H1 (cell line): ENCODE results near the gene IGFBP4. TPM values are rescaled to one million over a fixed set of nuclear protein-coding genes. Genes with fewer than 3 reads are reported as not detected.

Source experiments
- CTCF ChIA-PET: fragments of 300-600 bp; sonication (Branson Sonifier 250); formaldehyde crosslinking; loops from one replicate; lab custom pipeline; 2021; ENCODE audit not compliant: partially characterized antibody; lab: Charles Lee
- POLR2A ChIA-PET: fragments of 300-600 bp; sonication (Branson Sonifier 250); formaldehyde crosslinking; loops from one replicate; lab custom pipeline; 2021; ENCODE audit warnings: inconsistent platforms; ENCODE audit not compliant: partially characterized antibody; lab: Charles Lee
- DNase-seq, 2 experiments: peaks; one replicate each; pipeline versions ENCODE4 v3.0.0 to v3.0.0-alpha.2; 2010 to 2022; ENCODE audit warnings: low spot score in 2 of 2, low read depth in 1 of 2, mixed read lengths in 1 of 2
- FAIRE-seq: peaks from 2 replicates; lab custom pipeline; 2011; peaks lifted over from hg19 to GRCh38; lab: Jason Lieb, UNC
- H2AFZ ChIP-seq: 2 replicates; pipeline ENCODE4 v1.8.1; 2012; ENCODE audit warnings: low read length, inconsistent platforms
- H2AK5ac ChIP-seq: 2 replicates; pipeline ENCODE4 v1.6.1; 2013; ENCODE audit warnings: low read depth, low read length
- H2BK120ac ChIP-seq: replicated peaks from 2 replicates; pipeline ENCODE3; 2013; ENCODE audit warnings: low read depth, low read length, inconsistent platforms
- H2BK12ac ChIP-seq: 2 replicates; pipeline ENCODE4 v1.6.1; 2013; ENCODE audit warnings: low read depth, low read length
- H2BK15ac ChIP-seq: 2 replicates; pipeline ENCODE4 v1.6.1; 2013; ENCODE audit warnings: low read length
- H2BK20ac ChIP-seq: 2 replicates; pipeline ENCODE4 v1.6.1; 2013; ENCODE audit warnings: low read length
- H2BK5ac ChIP-seq: 2 replicates; pipeline ENCODE4 v1.6.1; 2013; ENCODE audit warnings: low read depth, low read length
- H3K14ac ChIP-seq: 2 replicates; pipeline ENCODE4 v1.6.1; 2013; ENCODE audit warnings: inconsistent platforms; ENCODE audit not compliant: insufficient read length
- H3K18ac ChIP-seq: 2 replicates; pipeline ENCODE4 v1.6.1; 2013; ENCODE audit warnings: low read length; ENCODE audit errors: extremely low read depth
- H3K23ac ChIP-seq: 2 replicates; pipeline ENCODE4 v1.6.1; 2013; ENCODE audit warnings: inconsistent platforms; ENCODE audit not compliant: insufficient read length
- H3K23me2 ChIP-seq: 2 replicates; pipeline ENCODE4 v1.6.1; 2013; ENCODE audit warnings: low read depth, low read length
- H3K27ac ChIP-seq: 2 replicates; pipeline ENCODE4 v1.6.1; 2011; ENCODE audit warnings: low read depth, low read length, inconsistent platforms
- H3K27me3 ChIP-seq, 4 experiments: replicated peaks in 1 of 4; 1 replicate in 1 of 4; 2 replicates in 3 of 4; pipeline versions ENCODE4 v1.6.1 to v1.8.1; 2011 to 2013; ENCODE audit warnings: low read length in 3 of 4, mild to moderate bottlenecking in 3 of 4, inconsistent platforms in 2 of 4, mixed read lengths in 2 of 4, moderate library complexity in 1 of 4; ENCODE audit not compliant: control insufficient read depth in 3 of 4, insufficient read depth in 3 of 4; ENCODE audit errors: extremely low read depth in 1 of 4
- H3K36me3 ChIP-seq, 4 experiments: 2 replicates each; pipeline versions ENCODE4 v1.6.1 to v1.8.1; 2011 to 2013; ENCODE audit warnings: mild to moderate bottlenecking in 4 of 4, low read length in 3 of 4, moderate library complexity in 2 of 4, control low read depth in 1 of 4, inconsistent platforms in 1 of 4; ENCODE audit not compliant: insufficient read depth in 4 of 4, control insufficient read depth in 2 of 4
- H3K4ac ChIP-seq: replicated peaks from 2 replicates; pipeline ENCODE3; 2013; ENCODE audit warnings: low read length, low read depth, mixed read lengths, inconsistent platforms; ENCODE audit not compliant: insufficient read length
- H3K4me1 ChIP-seq, 4 experiments: replicated peaks in 1 of 4; 1 replicate in 1 of 4; 2 replicates in 3 of 4; pipeline versions ENCODE4 v1.6.1 to v1.8.1; 2011 to 2013; ENCODE audit warnings: low read length in 3 of 4, inconsistent platforms in 2 of 4, mixed read lengths in 1 of 4; ENCODE audit not compliant: insufficient read depth in 4 of 4, control insufficient read depth in 3 of 4
- H3K4me2 ChIP-seq, 2 experiments: 2 replicates each; pipeline versions ENCODE4 v1.6.1 to v1.8.1; 2011 to 2013; ENCODE audit warnings: low read depth in 2 of 2, low read length in 2 of 2, control low read depth in 1 of 2, inconsistent platforms in 1 of 2, mild to moderate bottlenecking in 1 of 2; ENCODE audit not compliant: insufficient read depth in 1 of 2
- H3K4me3 ChIP-seq, 4 experiments: fragments of 200-600, 300-600 bp in 1 of 4; sonication (generic), shearing (Covaris generic), sonication (Bioruptor Twin) in 1 of 4; 2 replicates each; pipeline versions ENCODE4 v1.5.1 to v1.8.1; 2011 to 2016; ENCODE audit warnings: low read length in 4 of 4, low read depth in 3 of 4, control low read depth in 2 of 4, inconsistent platforms in 2 of 4, mild to moderate bottlenecking in 2 of 4, mixed read lengths in 1 of 4, moderate library complexity in 1 of 4; ENCODE audit not compliant: insufficient read depth in 2 of 4; ENCODE audit errors: extremely low read depth in 1 of 4
- H3K56ac ChIP-seq: replicated peaks from 2 replicates; pipeline ENCODE3; 2013; ENCODE audit warnings: low read depth, mild to moderate bottlenecking, mixed read lengths, low read length, inconsistent platforms; ENCODE audit not compliant: insufficient read length
- H3K79me1 ChIP-seq: 2 replicates; pipeline ENCODE4 v1.6.1; 2013; ENCODE audit warnings: low read depth, low read length, control low read depth
- H3K79me2 ChIP-seq, 2 experiments: 2 replicates each; pipeline versions ENCODE4 v1.6.1 to v1.8.1; 2012 to 2013; ENCODE audit warnings: low read length in 2 of 2, mild to moderate bottlenecking in 2 of 2, inconsistent platforms in 1 of 2; ENCODE audit not compliant: insufficient read depth in 2 of 2, control insufficient read depth in 1 of 2
- H3K9ac ChIP-seq, 4 experiments: replicated peaks in 1 of 4; 1 replicate in 1 of 4; 2 replicates in 3 of 4; pipeline versions ENCODE4 v1.6.1 to v1.8.1; 2011 to 2013; ENCODE audit warnings: low read depth in 3 of 4, low read length in 3 of 4, control low read depth in 2 of 4, mild to moderate bottlenecking in 2 of 4, moderate library complexity in 2 of 4, inconsistent platforms in 1 of 4; ENCODE audit errors: extremely low read depth in 1 of 4
- H3K9me3 ChIP-seq, 2 experiments: 2 replicates each; pipeline versions ENCODE4 v1.6.1 to v1.8.1; 2012 to 2013; ENCODE audit warnings: mild to moderate bottlenecking in 2 of 2, moderate library complexity in 2 of 2, control low read depth in 1 of 2, inconsistent platforms in 1 of 2, low read depth in 1 of 2, low read length in 1 of 2, mixed read lengths in 1 of 2; ENCODE audit not compliant: insufficient read depth in 2 of 2
- H4K20me1 ChIP-seq, 2 experiments: replicated peaks in 1 of 2; 2 replicates each; pipeline versions ENCODE3 to v1.8.1; 2011 to 2013; ENCODE audit warnings: inconsistent platforms in 2 of 2, low read length in 2 of 2, mild to moderate bottlenecking in 1 of 2; ENCODE audit not compliant: insufficient read depth in 2 of 2, control insufficient read depth in 1 of 2
- H4K5ac ChIP-seq: 2 replicates; pipeline ENCODE4 v1.6.1; 2013; ENCODE audit warnings: low read length, low read depth, mixed read lengths, inconsistent platforms; ENCODE audit not compliant: insufficient read length
- H4K8ac ChIP-seq: 2 replicates; pipeline ENCODE4 v1.8.0; 2013; ENCODE audit warnings: mild to moderate bottlenecking, moderate library complexity, low read length, inconsistent platforms; ENCODE audit not compliant: insufficient read depth; ENCODE audit errors: extremely low read depth
- H4K91ac ChIP-seq: replicated peaks from 2 replicates; pipeline ENCODE3; 2013; ENCODE audit warnings: low read length, mixed read lengths, inconsistent platforms; ENCODE audit not compliant: insufficient read length
- ATF3 ChIP-seq: IDR thresholded peaks from 2 replicates; pipeline ENCODE4 v1.6.1; 2011; ENCODE audit warnings: low read depth, mild to moderate bottlenecking, low read length; ENCODE audit not compliant: insufficient read depth
- CBX5 ChIP-seq: fragments of 300-800, 300-1000 bp; sonication (generic); IDR thresholded peaks from 2 replicates; pipeline ENCODE4 v1.7.1; 2016; ENCODE audit warnings: antibody characterized with exemption, low read length, low read depth
- JUN ChIP-seq: IDR thresholded peaks from 2 replicates; pipeline ENCODE4 v1.6.1; 2011; ENCODE audit warnings: low read depth, mild to moderate bottlenecking, improper control_type of control experiment, low read length
- NANOG ChIP-seq: IDR thresholded peaks from 2 replicates; pipeline ENCODE4 v1.6.1; 2011; ENCODE audit warnings: low read length, low read depth, mild to moderate bottlenecking, inconsistent platforms; ENCODE audit not compliant: insufficient read depth, poor library complexity, severe bottlenecking
- PHF8 ChIP-seq: fragments of 200-600 bp; sonication (generic); conservative IDR thresholded peaks from 2 replicates; pipeline ENCODE4 v1.7.1; 2012; ENCODE audit warnings: low read depth, mild to moderate bottlenecking, inconsistent platforms, low read length, moderate library complexity
- POLR2A ChIP-seq, 2 experiments: IDR thresholded peaks; 1 replicate in 1 of 2; 2 replicates in 1 of 2; pipeline ENCODE4 v1.6.1; 2011; ENCODE audit warnings: low read depth in 2 of 2, low read length in 2 of 2, mild to moderate bottlenecking in 2 of 2; ENCODE audit errors: control extremely low read depth in 1 of 2
- RFX5 ChIP-seq: IDR thresholded peaks from 2 replicates; pipeline ENCODE4 v1.6.1; 2011; ENCODE audit warnings: low read depth, low read length, improper control_type of control experiment, borderline replicate concordance
- RNF2 ChIP-seq: fragments of 200-900, 300-1000 bp; sonication (generic); IDR thresholded peaks from 2 replicates; pipeline ENCODE4 v1.7.1; 2016; ENCODE audit warnings: borderline replicate concordance, low read depth, mild to moderate bottlenecking, antibody characterized with exemption, low read length; ENCODE audit not compliant: poor library complexity, severe bottlenecking; ENCODE audit errors: missing control alignments
- SP1 ChIP-seq: IDR thresholded peaks from 2 replicates; pipeline ENCODE4 v1.6.1; 2011; ENCODE audit warnings: low read depth, low read length
- SRF ChIP-seq: IDR thresholded peaks from 2 replicates; pipeline ENCODE4 v1.6.1; 2011; ENCODE audit warnings: mild to moderate bottlenecking, low read depth, low read length, moderate library complexity
- SUZ12 ChIP-seq: fragments of 200-600 bp; sonication (generic); IDR thresholded peaks from 2 replicates; pipeline ENCODE4 v1.6.1; 2012; ENCODE audit warnings: mild to moderate bottlenecking, inconsistent platforms, low read length, moderate library complexity, mixed read lengths
- WGBS, 2 experiments: shearing (Covaris generic) in 1 of 2; methylation state at CpG; one replicate each; pipeline versions ENCODE4 v1.1.6 to v1.1.7; 2013 to 2015; ENCODE audit warnings: low lambda C conversion rate in 2 of 2, mixed read lengths in 2 of 2, inconsistent platforms in 1 of 2, low coverage in 1 of 2, missing lambda C conversion rate in 1 of 2; ENCODE audit not compliant: insufficient replicate concordance in 2 of 2, insufficient coverage in 1 of 2, insufficient read length in 1 of 2; ENCODE audit errors: extremely low coverage in 1 of 2, missing lambda C conversion rate in 1 of 2; 5-methylcytosine and 5-hydroxymethylcytosine counted together
- polyA plus RNA-seq, 7 experiments: library from polyadenylated mRNA; depleted of rRNA in 3 of 7; stranded (reverse) in 5 of 7; unstranded in 2 of 7; fragments of >200 nt in 5 of 7; fragments of 200-250 nt in 2 of 7; gene quantifications; 1 replicate in 5 of 7; 2 replicates in 1 of 7; 4 replicates in 1 of 7; pipeline versions ENCODE4 v1.2.1 to v1.2.3, GENCODE V29; 2011 to 2013; ENCODE audit warnings: missing spikeins in 2 of 7, mixed read lengths in 2 of 7
- total RNA-seq: library from RNA; stranded (reverse); fragmentation: NEBNext Ultra II Directional; extraction: Animal tissue kit (Norgen Biotek cat#: 25700); gene quantifications from 2 replicates; pipeline ENCODE4 v1.2.1, GENCODE V29; 2021

The IGFBP4 gene
- total and polyA plus RNA-seq, 2 of the 8 experiments (the other 6 are each of a cell fraction or from before 2014, with no cell fraction given) = 85.5 to 105 TPM

- Histone ChIP-seq H3K36me3 (no peaks in the 10 kb centered on the region), H4K8ac (no peak overlapping the region), H2BK5ac (no peak overlapping the region), H2BK20ac (no peak overlapping the region), H3K9ac (no peak overlapping the region), H4K5ac (no peak overlapping the region), H3K9me3 (no peaks in the 10 kb centered on the region), H3K23me2 (peaks cover 3% of the 10 kb centered on the region; the same call in 1 of the 2 replicates), H3K4me2 (no peak overlapping the region), H2BK12ac (no peak overlapping the region), H2BK15ac (no peak overlapping the region), H3K4me1 (peaks cover under 1 to 18% (median 5%) of the 10 kb centered on the region in 4 experiments; a peak in 5 of 7 replicates), H2AK5ac (no peak overlapping the region), H3K79me1 (no peaks in the 10 kb centered on the region), H3K27me3 (no peaks in the 10 kb centered on the region), H3K79me2 (no peaks in the 10 kb centered on the region), H3K56ac (no peak overlapping the region), H3K4me3 (no peak overlapping the region), H2AFZ (no peak overlapping the region), H4K20me1 (no peaks in the 10 kb centered on the region), H3K27ac (no peak overlapping the region), H3K18ac (no peak overlapping the region), H3K4ac (no peak overlapping the region), H4K91ac (no peak overlapping the region), H3K14ac (no peak overlapping the region), H2BK120ac (no peak overlapping the region), H3K23ac (no peak overlapping the region)
- DNase-seq (no peak), FAIRE-seq (no peak)
- ChIA-PET POLR2A (no interaction called here), CTCF (interaction anchor here (1.4 to 2.4 kb wide), 5 partner anchors 12 to 60 kb away, joined by 3 to 13 read pairs (median 6); partner anchors contain the start of gene IGFBP4)
- no peak for TF ChIP-seq NANOG
- TF ChIP-seq SP1 = no peak
- TF ChIP-seq RNF2 = no peak
- TF ChIP-seq JUN = no peak
- no peak for TF ChIP-seq PHF8
- TF ChIP-seq ATF3 = no peak
- no peak for TF ChIP-seq CBX5
- no peak for TF ChIP-seq SUZ12
- TF ChIP-seq SRF = no peak
- TF ChIP-seq RFX5 = no peak
- TF ChIP-seq POLR2A (IDR thresholded peaks at IDR 0.05; ENCODE audit: control extremely low read depth in 1 of 2, low read depth in 2 of 2, low read length in 2 of 2) = no peak
- 87% methylated on average over 2 of the region's 2 CpGs; no CpG with 5 or more reads in 1 of the 2 experiments for WGBS, 2 experiments
Measured at GRCh38 chr17:40503154-40503553, 59.9 kb downstream of the IGFBP4 start.
